Endothelial cell of umbilical vein (primary cell): Measurements from ENCODE around the gene PRX.

ENCODE experiments used
- EZH2 ChIP-seq: IDR thresholded peaks from 2 replicates; pipeline ENCODE4 v1.6.1; 2012; ENCODE audit warnings: borderline replicate concordance, low read depth, mild to moderate bottlenecking, moderate library complexity, low read length, inconsistent platforms; ENCODE audit not compliant: severe bottlenecking
- JUN ChIP-seq: IDR thresholded peaks from 2 replicates; pipeline ENCODE4 v1.6.1; 2011; ENCODE audit warnings: borderline replicate concordance, low read depth; ENCODE audit not compliant: insufficient read length, insufficient read depth
- MYC ChIP-seq: IDR thresholded peaks from one replicate; pipeline ENCODE4 v1.6.1; 2011; ENCODE audit warnings: mild to moderate bottlenecking, low read depth, low read length
- POLR2A ChIP-seq: IDR thresholded peaks from 2 replicates; pipeline ENCODE4 v1.6.1; 2012; ENCODE audit warnings: low read depth, mild to moderate bottlenecking, control low read depth, low read length
- POLR2AphosphoS5 ChIP-seq: IDR thresholded peaks from 2 replicates; pipeline ENCODE4 v1.6.1; 2012; ENCODE audit warnings: low read depth, mild to moderate bottlenecking, control low read depth, low read length, moderate library complexity; ENCODE audit not compliant: insufficient read depth
- TF ChIP-seq, protein P1 (sequence below), 2 donors: IDR thresholded peaks; 1 replicate in 1 of 2; 2 replicates in 1 of 2; pipeline ENCODE4 v1.5.1; 2011; ENCODE audit warnings: low read length in 2 of 2, mild to moderate bottlenecking in 2 of 2, moderate library complexity in 2 of 2, control low read depth in 1 of 2, inconsistent platforms in 1 of 2, low read depth in 1 of 2; ENCODE audit not compliant: insufficient read depth in 1 of 2; ENCODE audit errors: extremely low read depth in 1 of 2

DNA sequence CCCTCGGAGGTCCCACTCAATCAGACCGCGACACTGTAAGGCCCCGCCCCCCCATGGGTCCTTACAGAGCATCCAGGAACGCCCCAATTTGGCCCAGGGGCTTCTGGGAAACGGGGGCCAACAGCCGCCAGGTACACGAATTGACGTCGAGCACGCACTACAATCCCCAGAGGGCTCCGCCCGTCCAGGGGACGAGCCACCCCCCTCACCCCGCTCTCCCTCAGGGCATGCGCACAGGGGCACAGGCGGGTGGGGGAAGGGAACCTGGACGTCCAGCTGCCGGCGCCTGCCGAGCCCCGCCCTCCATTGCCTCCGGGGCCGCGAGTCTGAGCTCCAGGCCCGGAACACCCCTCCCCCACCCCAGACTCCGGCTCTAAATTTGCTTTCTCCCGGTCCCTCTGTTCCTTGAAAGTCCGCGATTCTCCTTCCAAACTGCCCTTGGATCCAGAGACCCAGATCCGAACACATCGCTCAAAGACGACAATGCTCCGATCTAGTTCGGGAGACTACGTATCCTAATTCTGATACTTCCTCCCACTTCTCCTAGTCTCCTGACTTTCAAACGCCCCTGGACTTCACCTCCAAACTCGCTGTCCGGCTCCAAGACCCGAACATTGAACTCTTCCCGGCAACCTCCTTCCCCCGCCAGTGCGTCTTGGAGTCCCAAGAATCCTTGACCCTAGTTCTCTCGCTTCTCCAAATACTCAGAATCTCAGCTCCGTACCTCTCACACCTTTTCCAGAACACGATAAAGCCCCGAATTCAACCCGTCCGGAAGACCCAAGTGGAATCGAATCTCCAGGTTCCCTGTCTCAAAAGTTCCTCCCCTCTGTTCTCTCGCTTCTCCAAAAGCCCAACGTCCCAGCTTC lies 30.2 kb upstream of the PRX start:
- TF ChIP-seq POLR2A (peak; percentile 43), EZH2 (no peak), POLR2AphosphoS5 (peak; percentile 61), JUN (no peak), MYC (peak; percentile 11)
- TF ChIP-seq, protein P1, sequence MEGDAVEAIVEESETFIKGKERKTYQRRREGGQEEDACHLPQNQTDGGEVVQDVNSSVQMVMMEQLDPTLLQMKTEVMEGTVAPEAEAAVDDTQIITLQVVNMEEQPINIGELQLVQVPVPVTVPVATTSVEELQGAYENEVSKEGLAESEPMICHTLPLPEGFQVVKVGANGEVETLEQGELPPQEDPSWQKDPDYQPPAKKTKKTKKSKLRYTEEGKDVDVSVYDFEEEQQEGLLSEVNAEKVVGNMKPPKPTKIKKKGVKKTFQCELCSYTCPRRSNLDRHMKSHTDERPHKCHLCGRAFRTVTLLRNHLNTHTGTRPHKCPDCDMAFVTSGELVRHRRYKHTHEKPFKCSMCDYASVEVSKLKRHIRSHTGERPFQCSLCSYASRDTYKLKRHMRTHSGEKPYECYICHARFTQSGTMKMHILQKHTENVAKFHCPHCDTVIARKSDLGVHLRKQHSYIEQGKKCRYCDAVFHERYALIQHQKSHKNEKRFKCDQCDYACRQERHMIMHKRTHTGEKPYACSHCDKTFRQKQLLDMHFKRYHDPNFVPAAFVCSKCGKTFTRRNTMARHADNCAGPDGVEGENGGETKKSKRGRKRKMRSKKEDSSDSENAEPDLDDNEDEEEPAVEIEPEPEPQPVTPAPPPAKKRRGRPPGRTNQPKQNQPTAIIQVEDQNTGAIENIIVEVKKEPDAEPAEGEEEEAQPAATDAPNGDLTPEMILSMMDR (IDR thresholded peaks at IDR 0.05; ENCODE audit: extremely low read depth in 1 of 2, insufficient read depth in 1 of 2, low read depth in 1 of 2, low read length in 2 of 2) = no peak
